GM19468 (cell line): ENCODE measurements around the gene USP46.

Experiments used
- ATAC-seq: cut with Tn5 transposase; IDR thresholded peaks from one replicate; pipeline ENCODE4 v1.9.1; 2021; ENCODE audit warnings: mild to moderate bottlenecking, moderate library complexity, moderate number of reproducible peaks; ENCODE audit not compliant: unreplicated experiment; ENCODE audit errors: extremely low read depth

Gene USP46

DNA sequence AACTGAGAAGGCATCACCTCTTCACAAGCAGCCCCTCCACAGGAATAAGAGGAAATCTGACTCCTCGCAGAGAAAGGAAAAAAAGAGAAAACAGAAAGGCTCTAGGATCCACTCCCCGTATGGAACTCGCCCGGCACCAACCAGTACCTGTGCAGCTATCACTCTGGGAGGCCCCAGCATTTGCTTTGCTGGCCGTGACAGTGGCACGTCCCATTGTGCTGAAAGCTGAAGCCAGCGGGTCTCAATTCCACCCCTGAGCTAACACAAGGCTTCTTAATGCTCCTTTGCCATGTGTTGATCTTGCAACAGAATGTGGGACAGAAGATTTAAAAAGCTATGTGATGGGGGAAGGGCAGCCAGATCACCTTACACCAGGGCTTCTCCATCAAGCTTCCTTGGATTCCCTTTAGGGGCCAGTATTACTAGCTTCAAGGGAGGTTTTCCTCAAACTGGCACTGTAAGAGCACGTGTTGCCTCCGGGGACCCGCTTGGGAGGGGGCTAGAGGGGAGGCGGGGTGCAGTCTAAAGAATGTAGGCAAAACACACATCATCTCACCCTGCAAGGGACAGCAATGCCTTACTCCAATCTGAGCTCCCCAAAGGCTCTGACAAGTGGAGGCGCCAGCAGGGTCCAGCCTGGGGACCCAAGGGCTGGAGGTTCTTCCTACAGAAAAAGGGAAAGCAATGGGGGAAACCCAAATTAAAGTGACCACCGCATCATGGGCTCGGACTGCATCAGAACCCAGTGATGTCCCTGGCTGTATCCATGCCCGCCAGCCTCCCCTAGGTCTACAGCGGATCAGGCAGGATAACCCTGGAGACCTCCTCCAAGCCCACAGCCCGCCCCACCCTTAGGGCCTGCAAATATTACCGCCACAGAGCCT lies 1.2 kb downstream of the USP46 start:
- no peak for ATAC-seq

DNA sequence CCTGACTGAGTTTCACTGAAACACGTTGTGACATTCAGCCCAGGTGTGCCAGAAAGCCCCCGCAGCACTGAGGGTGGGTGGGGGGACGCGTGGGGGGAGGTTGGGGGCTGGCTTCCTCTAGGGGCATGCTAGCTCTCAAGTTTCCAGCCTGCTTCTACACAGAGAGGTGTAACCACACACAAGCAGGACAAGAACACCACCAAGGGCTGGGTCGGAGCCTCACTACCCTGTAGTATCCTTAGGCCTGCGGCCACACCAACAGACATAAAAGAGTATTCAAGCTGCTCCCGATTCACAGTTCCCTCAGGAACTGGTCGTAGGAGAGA lies 1.8 kb downstream of the USP46 start:
- ATAC-seq = no peak

DNA sequence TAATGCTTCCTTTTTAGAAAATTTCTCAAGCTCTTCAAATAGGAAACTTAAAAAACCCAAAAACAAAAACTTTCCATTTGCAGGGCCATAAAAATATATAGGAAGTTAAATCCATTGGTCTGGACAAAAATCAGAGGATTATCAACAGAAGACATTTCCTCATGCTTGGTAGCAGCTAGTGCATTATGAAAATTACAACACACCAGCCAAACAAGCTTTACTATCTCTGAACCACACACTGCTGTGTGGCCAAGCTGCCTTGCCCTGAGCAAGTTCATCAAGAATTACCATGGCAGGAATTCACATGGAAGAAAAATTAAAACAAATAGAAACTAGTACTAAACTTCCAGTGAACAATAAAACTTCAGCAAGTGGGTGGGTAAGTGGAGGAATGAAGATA lies 3.6 kb downstream of the USP46 start:
- ATAC-seq = no peak

DNA sequence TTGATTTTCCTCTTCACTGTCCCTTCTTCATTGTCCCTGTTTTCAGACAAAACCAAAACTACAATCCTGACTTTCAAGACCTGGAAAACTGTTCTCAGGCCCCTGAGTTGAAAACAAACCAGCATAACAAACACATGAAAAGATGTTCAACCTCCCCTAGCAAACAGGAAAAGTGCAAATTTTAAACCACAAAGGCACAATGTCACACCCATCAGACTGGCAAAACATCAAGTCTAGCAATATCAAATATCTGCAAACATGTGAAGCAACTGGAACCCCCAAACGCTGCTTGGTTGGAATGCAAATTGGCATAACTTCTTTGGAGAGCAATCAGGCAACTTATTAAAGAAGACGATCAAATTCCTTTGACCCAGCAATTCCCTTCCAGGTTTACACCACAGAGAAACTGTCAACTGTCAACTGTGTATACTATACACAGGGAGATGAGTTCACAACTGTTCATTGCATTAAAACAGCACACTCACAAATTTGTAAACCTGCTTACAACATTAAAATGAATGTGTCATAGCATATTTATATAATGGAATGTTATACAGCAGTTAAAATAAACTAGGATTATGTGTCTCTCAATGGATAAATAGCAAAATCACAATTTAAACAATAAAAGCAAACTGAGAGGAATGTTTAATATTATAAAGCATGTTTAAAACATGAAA lies 7.0 kb downstream of the USP46 start:
- no peak for ATAC-seq

DNA sequence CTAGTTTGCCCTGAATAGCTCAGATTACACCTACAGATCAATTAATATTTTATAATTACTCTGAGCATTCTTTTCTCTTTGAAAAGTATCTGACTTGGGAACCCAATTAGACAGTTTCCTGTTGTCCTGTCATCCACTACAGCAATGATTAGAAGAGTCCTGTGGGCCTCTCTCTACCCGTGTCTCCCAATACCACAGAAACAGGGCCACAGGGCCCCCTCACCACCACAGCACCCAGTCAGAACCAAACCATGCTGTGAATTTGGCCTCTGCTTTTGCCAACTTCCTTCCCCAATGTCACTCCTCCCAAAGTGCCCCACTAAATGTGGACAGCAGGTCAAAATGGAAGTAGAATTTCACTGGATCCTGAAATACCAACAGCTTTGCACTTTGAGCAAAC lies 10.3 kb downstream of the USP46 start:
- ATAC-seq = no peak

DNA sequence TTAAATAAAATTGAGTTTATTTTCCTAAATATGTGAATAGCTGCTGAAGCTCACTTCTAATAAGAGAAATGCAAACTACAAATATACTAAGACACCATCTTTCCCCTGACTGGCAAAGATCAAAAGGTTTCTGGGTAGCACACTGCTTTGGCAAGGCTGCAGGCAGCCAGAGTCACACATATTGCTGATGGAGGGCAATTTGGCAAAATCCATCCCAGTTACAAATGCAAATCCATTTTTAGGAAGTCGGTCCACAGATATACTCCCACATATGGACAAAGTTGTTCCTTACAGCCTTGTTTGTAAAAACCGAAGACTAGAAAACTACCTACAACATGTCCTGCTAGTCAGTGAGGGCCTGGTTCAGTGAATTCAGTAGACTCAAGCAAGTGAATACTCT lies 12.4 kb downstream of the USP46 start:
- no peak for ATAC-seq

- no peak for ATAC-seq
Observed at GRCh38 chr4:52646096-52646495, 13.0 kb downstream of the USP46 start.

GRCh38 chr4:52645300-52645699 lies 13.8 kb downstream of the USP46 start:
- ATAC-seq = no peak

DNA sequence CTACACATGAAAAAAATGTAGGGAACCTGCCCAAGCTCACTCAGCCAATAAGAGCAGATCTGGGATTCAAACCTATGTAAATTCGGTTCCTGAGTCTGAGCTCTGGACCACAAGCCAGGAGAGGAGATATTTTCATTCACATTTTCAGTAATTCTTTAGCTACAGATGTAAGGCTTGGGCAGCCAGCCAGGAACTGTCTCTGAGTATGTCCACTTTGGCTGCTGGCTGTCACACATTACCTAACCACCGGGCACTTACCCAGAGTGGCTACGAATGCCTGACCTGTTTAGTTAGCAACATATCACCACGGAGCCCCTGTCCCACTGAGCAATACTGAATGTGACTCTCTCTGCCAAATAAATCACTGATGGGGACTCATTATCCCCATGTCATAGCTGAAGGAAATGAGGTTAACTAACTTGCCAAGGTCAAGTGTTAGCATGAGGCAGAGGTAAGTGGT lies 15.3 kb downstream of the USP46 start:
- ATAC-seq = no peak

GRCh38 chr4:52643190-52643589 lies 15.9 kb downstream of the USP46 start:
- no peak for ATAC-seq

DNA sequence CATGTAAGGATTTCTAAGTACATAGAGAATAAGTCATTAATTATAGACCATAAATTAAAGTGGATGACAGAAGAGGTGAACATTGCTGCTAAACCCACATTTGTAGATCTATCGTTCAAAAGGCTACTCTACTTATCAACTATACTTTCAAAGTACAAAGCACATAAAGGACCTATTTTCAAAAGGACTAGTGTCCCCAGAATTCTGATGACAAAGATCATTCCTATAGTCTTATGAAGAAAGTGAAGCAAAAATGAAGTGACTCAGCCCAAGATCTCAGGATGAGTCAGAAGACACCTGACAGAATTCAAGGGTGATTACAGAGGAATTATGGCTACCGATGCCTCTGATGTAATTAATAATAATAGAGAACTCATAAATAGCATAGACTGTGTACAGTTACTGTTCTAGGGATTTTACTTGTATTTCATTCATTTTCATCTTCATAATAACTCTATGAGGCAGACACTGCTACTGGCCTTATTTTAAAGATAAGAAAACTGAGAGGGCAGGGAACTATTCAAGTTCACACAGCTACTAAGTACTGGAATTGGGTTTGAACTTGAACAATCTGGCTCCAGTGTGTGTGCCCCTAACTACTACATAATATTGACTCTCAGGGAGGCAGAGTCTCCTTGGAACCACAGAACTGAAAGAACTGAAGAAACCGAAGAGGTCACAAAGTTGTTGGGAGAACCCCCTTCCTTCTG lies 17.1 kb downstream of the USP46 start:
- ATAC-seq = peak; percentile 42

GRCh38 chr4:52640808-52641565 lies 18.1 kb downstream of the USP46 start:
- no peak for ATAC-seq

GRCh38 chr4:52638717-52639116 lies 20.4 kb downstream of the USP46 start:
- ATAC-seq = peak; percentile 63

DNA sequence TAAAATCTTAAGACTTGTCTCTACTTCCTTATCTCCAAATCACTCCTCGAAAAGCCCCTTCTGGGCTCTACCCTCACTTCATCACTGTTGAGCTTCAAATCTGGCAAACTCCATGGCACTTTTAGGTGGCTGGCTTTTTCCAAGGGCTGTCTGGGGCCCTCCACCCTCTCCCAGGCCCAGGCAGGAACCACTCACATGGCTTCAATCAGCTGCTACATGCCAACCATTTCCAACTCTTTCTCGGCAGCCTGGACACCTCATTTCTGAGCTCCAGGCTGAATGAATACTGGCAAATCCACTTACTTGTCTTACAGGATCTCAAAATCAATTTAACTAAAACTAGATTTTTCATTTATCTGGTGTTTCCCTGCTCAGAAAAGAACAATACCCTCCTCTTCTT lies 22.0 kb downstream of the USP46 start:
- no peak for ATAC-seq

DNA sequence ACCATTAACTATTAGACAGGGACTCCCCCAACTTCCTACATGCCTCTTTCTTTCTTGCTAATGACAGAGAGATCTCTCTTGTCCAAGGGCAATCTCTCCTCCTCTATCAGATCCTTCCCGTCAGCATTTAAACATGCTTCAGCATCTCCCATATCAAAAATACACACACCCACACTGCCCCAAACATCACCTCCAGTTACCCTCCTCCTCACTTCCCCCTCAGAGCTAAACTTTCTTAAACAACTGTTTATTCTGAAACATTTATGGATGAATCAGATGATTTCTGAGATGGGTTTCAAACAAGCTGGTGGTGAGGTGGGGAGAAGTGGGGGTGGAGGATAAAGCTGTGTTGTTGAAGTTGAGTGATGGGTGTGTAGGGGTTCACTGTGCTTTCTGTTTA lies 23.5 kb downstream of the USP46 start:
- ATAC-seq = no peak

DNA sequence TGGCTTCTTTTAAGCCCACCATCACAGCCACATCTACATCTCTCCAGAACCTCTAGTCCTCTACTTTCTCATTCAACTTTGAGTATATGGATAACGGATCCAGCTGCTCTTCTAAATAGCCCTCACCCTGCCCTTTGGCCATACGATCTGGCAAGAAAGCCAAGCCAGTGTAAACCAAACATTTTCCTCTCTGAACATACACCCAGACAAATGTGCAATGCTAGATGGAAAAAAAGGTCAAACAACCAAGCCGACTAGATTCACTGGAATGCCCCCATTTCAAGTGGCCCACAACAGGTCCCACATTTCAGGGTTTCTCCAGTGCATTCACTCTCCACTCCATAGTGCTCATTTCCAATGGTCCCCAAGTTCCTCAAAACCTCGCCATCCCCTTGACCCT lies 24.0 kb downstream of the USP46 start:
- no peak for ATAC-seq

- ATAC-seq = no peak
Observed at GRCh38 chr4:52633846-52634245, 25.3 kb downstream of the USP46 start.

DNA sequence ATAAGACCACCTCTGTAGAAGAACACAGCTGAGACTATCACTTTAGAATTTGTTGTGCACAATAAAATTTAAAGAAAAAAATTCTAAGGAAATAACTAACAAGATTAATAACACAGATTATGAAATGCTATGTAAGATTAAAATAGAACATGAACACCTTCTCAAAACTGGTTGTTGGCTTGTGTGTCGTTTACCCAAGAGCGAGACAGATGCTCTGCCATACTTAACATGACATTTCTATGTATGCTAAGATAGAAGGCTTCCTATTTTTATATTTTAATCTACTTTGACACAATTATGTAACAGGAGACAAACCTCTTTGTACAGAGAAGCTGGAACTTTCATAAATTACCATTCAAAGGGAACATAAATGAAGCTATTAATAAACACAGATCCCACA lies 30.1 kb downstream of the USP46 start:
- no peak for ATAC-seq

- no peak for ATAC-seq
Observed at GRCh38 chr4:52628543-52628942, 30.6 kb downstream of the USP46 start.

DNA sequence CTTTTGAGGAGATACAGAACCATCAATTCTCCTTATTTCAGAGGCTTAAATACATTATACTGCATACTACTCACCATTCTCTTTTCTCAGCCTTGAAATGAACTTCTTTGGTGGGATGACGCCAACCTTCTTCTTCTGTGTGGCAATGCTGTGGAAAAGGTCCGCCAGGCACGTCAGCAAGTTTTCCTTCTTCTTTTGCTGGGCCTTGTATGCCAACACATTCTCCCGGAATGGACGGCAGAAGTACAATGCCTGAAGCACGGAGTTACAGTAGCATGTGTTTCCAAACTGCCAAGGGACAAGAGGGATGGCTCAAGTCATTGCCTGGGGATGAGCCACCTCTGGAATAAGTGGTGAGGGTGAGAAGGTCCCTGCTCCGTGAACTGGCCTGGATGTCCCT lies 31.2 kb downstream of the USP46 start:
- ATAC-seq = no peak
